MM.1S (cell line): ENCODE measurements around the gene SLC1A7.

Experiments used
- EZH2 ChIP-seq: fragments of 300-600 bp; sonication (generic); optimal IDR thresholded peaks from 2 replicates; pipeline ENCODE3; 2017; ENCODE audit warnings: low read depth, mild to moderate bottlenecking, antibody characterized with exemption, low read length, mixed read lengths
- TF ChIP-seq, protein P1 (sequence below): fragments of 300-600 bp; sonication (generic); IDR thresholded peaks from 2 replicates; pipeline ENCODE4 v1.5.1; 2016; ENCODE audit warnings: antibody characterized with exemption, low read length, mixed read lengths

DNA sequence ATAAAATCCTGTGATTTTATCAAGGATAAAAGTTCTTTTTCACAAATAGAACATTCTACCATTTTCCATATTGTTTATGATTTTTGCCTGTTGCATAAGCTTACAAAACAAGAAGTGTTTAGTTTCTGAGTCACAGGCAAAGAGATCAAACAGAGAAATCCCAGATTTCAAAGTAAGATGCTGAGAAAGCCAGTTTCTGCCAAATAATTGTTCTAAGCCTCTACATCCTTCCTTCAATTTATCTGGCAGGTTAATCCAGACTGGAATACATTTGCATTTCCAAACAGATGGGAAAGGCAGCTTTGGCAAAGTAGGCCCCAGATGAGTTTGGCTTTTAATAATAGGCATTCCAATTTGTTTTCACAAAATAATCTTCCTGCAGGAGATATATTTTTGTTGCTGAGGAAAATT is 2.5 kb downstream of the SLC1A7 start:
- TF ChIP-seq, protein P1, sequence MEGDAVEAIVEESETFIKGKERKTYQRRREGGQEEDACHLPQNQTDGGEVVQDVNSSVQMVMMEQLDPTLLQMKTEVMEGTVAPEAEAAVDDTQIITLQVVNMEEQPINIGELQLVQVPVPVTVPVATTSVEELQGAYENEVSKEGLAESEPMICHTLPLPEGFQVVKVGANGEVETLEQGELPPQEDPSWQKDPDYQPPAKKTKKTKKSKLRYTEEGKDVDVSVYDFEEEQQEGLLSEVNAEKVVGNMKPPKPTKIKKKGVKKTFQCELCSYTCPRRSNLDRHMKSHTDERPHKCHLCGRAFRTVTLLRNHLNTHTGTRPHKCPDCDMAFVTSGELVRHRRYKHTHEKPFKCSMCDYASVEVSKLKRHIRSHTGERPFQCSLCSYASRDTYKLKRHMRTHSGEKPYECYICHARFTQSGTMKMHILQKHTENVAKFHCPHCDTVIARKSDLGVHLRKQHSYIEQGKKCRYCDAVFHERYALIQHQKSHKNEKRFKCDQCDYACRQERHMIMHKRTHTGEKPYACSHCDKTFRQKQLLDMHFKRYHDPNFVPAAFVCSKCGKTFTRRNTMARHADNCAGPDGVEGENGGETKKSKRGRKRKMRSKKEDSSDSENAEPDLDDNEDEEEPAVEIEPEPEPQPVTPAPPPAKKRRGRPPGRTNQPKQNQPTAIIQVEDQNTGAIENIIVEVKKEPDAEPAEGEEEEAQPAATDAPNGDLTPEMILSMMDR: no peak
- no peak for TF ChIP-seq EZH2
